IMR-90 (cell line): Measurements from ENCODE around the gene INO80B. TPM values are rescaled to one million over a fixed set of nuclear protein-coding genes. Genes with fewer than 3 reads are reported as not detected.

ENCODE experiments used
- ATAC-seq: fragments of 200-7000 bp; cut with Tn5 transposase; 2 replicates; pipeline ENCODE4 v1.9.1; 2020; ENCODE audit warnings: low read depth, mild to moderate bottlenecking, moderate library complexity
- BruUV-seq: library from RNA; stranded (reverse); fragments of 400-500 nt; replicated peaks from 2 replicates; lab custom pipeline; 2021; lab: Mats Ljungman, UMichigan
- CTCF ChIA-PET: fragments of 300-600 bp; formaldehyde crosslinking; extraction: SDS; loops from one replicate; lab custom pipeline; 2021; ENCODE audit warnings: antibody characterized with exemption; lab: Yijun Ruan, JAX
- POLR2A ChIA-PET: fragments of 300-600 bp; sonication (Branson Sonifier 250); formaldehyde crosslinking; loops from one replicate; lab custom pipeline; 2022; ENCODE audit warnings: antibody characterized with exemption; ENCODE audit not compliant: unreplicated experiment; lab: Charles Lee
- DNase-seq: peaks from one replicate; pipeline ENCODE4 v3.0.0; 2013
- H2AFZ ChIP-seq: replicated peaks from 2 replicates; pipeline ENCODE3; 2013; ENCODE audit warnings: low read length, mild to moderate bottlenecking; ENCODE audit not compliant: poor library complexity
- H2AK5ac ChIP-seq: 2 replicates; pipeline ENCODE4 v1.6.1; 2013; ENCODE audit warnings: low read depth, low read length, inconsistent platforms
- H2AK9ac ChIP-seq: replicated peaks from 2 replicates; pipeline ENCODE3; 2013; ENCODE audit warnings: mild to moderate bottlenecking, low read depth, low read length, moderate library complexity; ENCODE audit not compliant: poor library complexity
- H2BK120ac ChIP-seq: 2 replicates; pipeline ENCODE4 v1.6.1; 2013; ENCODE audit warnings: low read depth, low read length, inconsistent platforms
- H2BK15ac ChIP-seq: 3 replicates; pipeline ENCODE4 v1.6.1; 2013; ENCODE audit warnings: low read depth, low read length, inconsistent platforms
- H2BK20ac ChIP-seq: 2 replicates; pipeline ENCODE4 v1.6.1; 2013; ENCODE audit warnings: low read depth, mild to moderate bottlenecking, inconsistent platforms, low read length, moderate library complexity
- H2BK5ac ChIP-seq: 2 replicates; pipeline ENCODE4 v1.6.1; 2013; ENCODE audit warnings: mild to moderate bottlenecking, low read depth, low read length, inconsistent platforms; ENCODE audit not compliant: poor library complexity, severe bottlenecking
- H3K14ac ChIP-seq: replicated peaks from 2 replicates; pipeline ENCODE4 v1.6.1; 2013; ENCODE audit warnings: low read depth, low read length, inconsistent platforms
- H3K18ac ChIP-seq: 2 replicates; pipeline ENCODE4 v1.6.1; 2013; ENCODE audit warnings: low read depth, low read length, control low read depth
- H3K23ac ChIP-seq: 2 replicates; pipeline ENCODE4 v1.6.1; 2013; ENCODE audit warnings: low read depth, low read length, inconsistent platforms
- H3K27ac ChIP-seq: 2 replicates; pipeline ENCODE4 v1.5.1; 2013; ENCODE audit warnings: mild to moderate bottlenecking, control low read depth, low read length; ENCODE audit not compliant: insufficient read depth
- H3K27me3 ChIP-seq: 2 replicates; pipeline ENCODE4 v1.6.1; 2013; ENCODE audit warnings: low read length; ENCODE audit not compliant: control insufficient read depth, insufficient read depth
- H3K36me3 ChIP-seq: 2 replicates; pipeline ENCODE4 v1.6.1; 2013; ENCODE audit warnings: low read length, mixed read lengths; ENCODE audit not compliant: control insufficient read depth, insufficient read depth
- H3K4ac ChIP-seq: 2 replicates; pipeline ENCODE4 v1.6.1; 2013; ENCODE audit warnings: low read depth, low read length, inconsistent platforms
- H3K4me1 ChIP-seq: 2 replicates; pipeline ENCODE4 v1.6.1; 2013; ENCODE audit warnings: low read length, mixed read lengths; ENCODE audit not compliant: control insufficient read depth, insufficient read depth
- H3K4me2 ChIP-seq: 2 replicates; pipeline ENCODE4 v1.6.1; 2013; ENCODE audit warnings: low read depth, mild to moderate bottlenecking, control low read depth, low read length, moderate library complexity
- H3K4me3 ChIP-seq: 2 replicates; pipeline ENCODE4 v1.5.1; 2013; ENCODE audit warnings: low read depth, mild to moderate bottlenecking, control low read depth, low read length, moderate library complexity; ENCODE audit not compliant: insufficient read depth
- H3K56ac ChIP-seq: 2 replicates; pipeline ENCODE4 v1.6.1; 2013; ENCODE audit warnings: low read length, inconsistent platforms; ENCODE audit not compliant: insufficient read depth; ENCODE audit errors: extremely low read depth
- H3K79me1 ChIP-seq, 2 experiments: 2 replicates each; pipeline ENCODE4 v1.6.1; 2013; ENCODE audit warnings: low read length in 2 of 2, inconsistent platforms in 1 of 2, low read depth in 1 of 2
- H3K9ac ChIP-seq: 2 replicates; pipeline ENCODE4 v1.6.1; 2013; ENCODE audit warnings: low read depth, low read length, control low read depth
- H3K9me1 ChIP-seq: 2 replicates; pipeline ENCODE4 v1.6.1; 2013; ENCODE audit warnings: low read length, inconsistent platforms; ENCODE audit not compliant: insufficient read depth
- H3K9me3 ChIP-seq: 2 replicates; pipeline ENCODE4 v1.6.1; 2013; ENCODE audit warnings: low read length; ENCODE audit not compliant: control insufficient read depth, insufficient read depth
- H4K20me1 ChIP-seq: 2 replicates; pipeline ENCODE4 v1.6.1; 2013; ENCODE audit warnings: low read length, inconsistent platforms; ENCODE audit not compliant: insufficient read depth
- H4K5ac ChIP-seq: 2 replicates; pipeline ENCODE4 v1.6.1; 2013; ENCODE audit warnings: mild to moderate bottlenecking, low read depth, low read length, control low read depth
- H4K8ac ChIP-seq, 2 experiments: 2 replicates each; pipeline ENCODE4 v1.6.1; 2013; ENCODE audit warnings: low read depth in 2 of 2, low read length in 2 of 2, control low read depth in 1 of 2, inconsistent platforms in 1 of 2
- H4K91ac ChIP-seq: 2 replicates; pipeline ENCODE4 v1.6.1; 2013; ENCODE audit warnings: low read depth, low read length, inconsistent platforms; ENCODE audit not compliant: insufficient read depth
- BHLHE40 ChIP-seq: fragments of 150-350 bp; IDR thresholded peaks from 2 replicates; pipeline ENCODE4 v1.6.1; 2016; ENCODE audit warnings: mild to moderate bottlenecking, low read depth, low read length
- CEBPB ChIP-seq: IDR thresholded peaks from 2 replicates; pipeline ENCODE4 v1.6.1; 2012; ENCODE audit warnings: low read depth, low read length, improper control_type of control experiment
- CHD1 ChIP-seq: IDR thresholded peaks from 2 replicates; pipeline ENCODE4 v1.6.1; 2012; ENCODE audit warnings: low read depth, low read length, improper control_type of control experiment
- FOS ChIP-seq: fragments of 150-350 bp; IDR thresholded peaks from 2 replicates; pipeline ENCODE4 v1.6.1; 2016; ENCODE audit warnings: low read depth, low read length
- MAFK ChIP-seq: IDR thresholded peaks from 2 replicates; pipeline ENCODE4 v1.6.1; 2012; ENCODE audit warnings: low read depth, low read length, improper control_type of control experiment
- MAZ ChIP-seq: IDR thresholded peaks from 2 replicates; pipeline ENCODE4 v1.6.1; 2012; ENCODE audit warnings: low read depth, mild to moderate bottlenecking, low read length, improper control_type of control experiment, moderate library complexity, borderline replicate concordance
- MXI1 ChIP-seq: IDR thresholded peaks from 2 replicates; pipeline ENCODE4 v1.6.1; 2012; ENCODE audit warnings: low read depth, mild to moderate bottlenecking, low read length, moderate library complexity, borderline replicate concordance
- NFE2L2 ChIP-seq: fragments of 150-350 bp; IDR thresholded peaks from 2 replicates; pipeline ENCODE4 v1.6.1; 2016; ENCODE audit warnings: low read depth, mild to moderate bottlenecking, low read length
- POLR2A ChIP-seq: IDR thresholded peaks from 2 replicates; pipeline ENCODE4 v1.6.1; 2012; ENCODE audit warnings: mild to moderate bottlenecking, low read depth, low read length
- RAD21 ChIP-seq: IDR thresholded peaks from 2 replicates; pipeline ENCODE4 v1.6.1; 2012; ENCODE audit warnings: low read length, improper control_type of control experiment
- RCOR1 ChIP-seq: IDR thresholded peaks from 2 replicates; pipeline ENCODE4 v1.6.1; 2012; ENCODE audit warnings: mild to moderate bottlenecking, low read length, improper control_type of control experiment; ENCODE audit not compliant: insufficient replicate concordance
- RFX5 ChIP-seq: IDR thresholded peaks from 2 replicates; pipeline ENCODE4 v1.8.0; 2012; ENCODE audit warnings: low read depth, mild to moderate bottlenecking, low read length, moderate library complexity
- SMC3 ChIP-seq: fragments of 150-350 bp; IDR thresholded peaks from 2 replicates; pipeline ENCODE4 v1.6.1; 2016; ENCODE audit warnings: low read depth, mild to moderate bottlenecking, antibody characterized with exemption, low read length, moderate library complexity
- WGBS, 2 experiments: methylation state at CpG; one replicate each; pipeline versions ENCODE4 v1.1.5 to v1.1.7; 2013; ENCODE audit warnings: missing lambda C conversion rate in 2 of 2; ENCODE audit not compliant: insufficient read length in 1 of 2; ENCODE audit errors: extremely low coverage in 2 of 2; 5-methylcytosine and 5-hydroxymethylcytosine counted together
- dilution Hi-C: fragments of 300-500 bp; cut with HindIII; formaldehyde crosslinking; loops from one replicate; pipeline ENCODE4 v1.14.3; 2018; ENCODE audit warnings: low sequenced_read_pairs; ENCODE audit not compliant: unreplicated experiment
- in situ Hi-C: fragments of 300-500 bp; cut with MboI; formaldehyde crosslinking; loops from 3 replicates; pipeline ENCODE4 v1.14.3; 2019; ENCODE audit warnings: low sequenced_read_pairs, inconsistent platforms, mixed read lengths
- intact Hi-C: fragments of 100-400 bp; cut with micrococcal nuclease; formaldehyde crosslinking; loops from 2 replicates; pipeline ENCODE4 v1.10.0; 2022
- polyA plus RNA-seq, 3 experiments: library from polyadenylated mRNA; depleted of rRNA; stranded (reverse); fragments of >200 nt; gene quantifications; 2 replicates each; pipeline ENCODE4 v1.2.3, GENCODE V29; 2012; ENCODE audit warnings: low replicate concordance in 1 of 3
- total RNA-seq: library from RNA; depleted of rRNA; stranded (reverse); fragments of >200 nt; gene quantifications from 2 replicates; pipeline ENCODE4 v1.2.3, GENCODE V29; 2012

INO80B gene
- total and polyA plus RNA-seq, 2 of the 4 experiments (the other 2 are of a cell fraction), result 4.5 to 10.5 TPM

DNA sequence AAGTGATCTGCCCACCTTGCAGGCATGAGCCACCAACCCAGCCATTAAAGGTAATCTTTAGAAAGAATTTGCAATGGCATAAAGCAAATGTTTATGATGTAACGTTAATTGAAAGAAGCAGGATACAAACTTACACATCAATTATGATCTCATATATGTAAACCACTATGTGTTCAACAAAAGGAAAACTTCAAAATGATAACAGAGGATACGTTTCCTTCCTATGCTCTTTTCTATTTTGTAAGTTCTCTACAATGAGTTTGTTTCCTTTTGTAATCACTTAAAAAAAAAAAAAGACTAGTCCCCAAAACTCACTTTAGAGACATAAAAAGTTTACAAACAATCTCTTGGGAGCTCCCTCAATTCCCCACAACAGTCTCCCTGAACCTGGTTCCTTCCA, 34.9 kb upstream of the INO80B start:
- CTCF ChIA-PET, result no interaction called here
- Histone ChIP-seq H3K27ac (no peak overlapping the region), H4K20me1 (no peaks in the 10 kb centered on the region), H3K4me3 (no peak overlapping the region), H4K8ac (no peak overlapping the region), H3K27me3 (peaks cover 12% of the 10 kb centered on the region), H3K9me1 (peaks cover 7% of the 10 kb centered on the region), H3K36me3 (peaks cover 3% of the 10 kb centered on the region; the same call in 1 of the 2 replicates), H4K5ac (no peak overlapping the region), H3K23ac (no peak overlapping the region), H3K4ac (no peak overlapping the region), H2BK15ac (no peak overlapping the region), H2AK5ac (no peak overlapping the region), H3K4me1 (peaks cover 3% of the 10 kb centered on the region), H3K4me2 (no peak overlapping the region), H3K56ac (no peak overlapping the region), H2BK5ac (no peak overlapping the region), H3K9me3 (no peaks in the 10 kb centered on the region), H2AFZ (no peak overlapping the region), H3K9ac (no peak overlapping the region), H3K14ac (no peak overlapping the region), H2BK20ac (no peak overlapping the region), H2AK9ac (no peak overlapping the region), H3K79me1 (peaks cover 2 to 8% of the 10 kb centered on the region in 2 experiments; a peak in 2 of 4 replicates), H4K91ac (no peak overlapping the region), H3K18ac (no peak overlapping the region), H2BK120ac (no peak overlapping the region)
- dilution Hi-C loops (no loop called here), in situ Hi-C loops (no loop called here), intact Hi-C loops (no loop called here)
- POLR2A ChIA-PET, result no interaction called here
- ATAC-seq (no peak), DNase-seq (no peak)
- no CpG with 5 or more reads among the region's 2 CpGs for WGBS, 2 experiments
- BruUV-seq, result no TSS peak
- TF ChIP-seq MXI1 (no peak), NFE2L2 (no peak), SMC3 (no peak), BHLHE40 (no peak), RCOR1 (no peak), POLR2A (no peak), MAFK (no peak), FOS (no peak), CHD1 (no peak), MAZ (no peak), RFX5 (no peak), CEBPB (no peak), RAD21 (no peak)
